HepG2 (cell line): Measurements from ENCODE around the gene PRSS22. TPM values are rescaled to one million over a fixed set of nuclear protein-coding genes. Genes with fewer than 3 reads are reported as not detected.

ENCODE experiments used
- ATF4 ChIP-seq, 2 experiments: fragments of 450-650 bp in 1 of 2; sonication (generic) in 1 of 2; formaldehyde crosslinking; IDR thresholded peaks; 2 replicates each; pipeline versions ENCODE4 v1.5.0 to v1.8.0; 2020 to 2022; ENCODE audit warnings: mild to moderate bottlenecking in 1 of 2, missing genetic modification reagents in 1 of 2
- ATF7-NPFF ChIP-seq: sonication (generic); formaldehyde crosslinking; IDR thresholded peaks from 2 replicates; pipeline ENCODE4 v1.8.1; 2023; ENCODE audit warnings: mild to moderate bottlenecking, low read depth, missing genetic modification reagents, moderate library complexity
- FOXK1 ChIP-seq: sonication (generic); formaldehyde crosslinking; IDR thresholded peaks from 2 replicates; pipeline ENCODE4 v1.4.0; 2020; ENCODE audit warnings: low read depth, missing genetic modification reagents, borderline replicate concordance
- HMGXB4 ChIP-seq, 2 experiments: sonication (generic) in 1 of 2; formaldehyde crosslinking in 1 of 2; IDR thresholded peaks; 2 replicates each; pipeline versions ENCODE4 v1.4.0 to v1.6.1; 2018 to 2020; ENCODE audit warnings: missing genetic modification reagents in 2 of 2, borderline replicate concordance in 1 of 2, low read depth in 1 of 2, mild to moderate bottlenecking in 1 of 2, missing biosample characterization in 1 of 2
- JUNB ChIP-seq: sonication (generic); formaldehyde crosslinking; IDR thresholded peaks from 2 replicates; pipeline ENCODE4 v1.8.0; 2022; ENCODE audit warnings: missing genetic modification reagents, mild to moderate bottlenecking, borderline replicate concordance
- KDM6A ChIP-seq: IDR thresholded peaks from 2 replicates; pipeline ENCODE4 v1.6.1; 2016; ENCODE audit warnings: low read depth
- KLF6 ChIP-seq: IDR thresholded peaks from 2 replicates; pipeline ENCODE4 v1.8.0; 2016; ENCODE audit warnings: missing biosample characterization, missing genetic modification reagents
- MEIS1 ChIP-seq: sonication (generic); formaldehyde crosslinking; IDR thresholded peaks from 2 replicates; pipeline ENCODE4 v1.9.0; 2021; ENCODE audit warnings: mild to moderate bottlenecking, missing genetic modification reagents, moderate library complexity, borderline replicate concordance
- SOX6 ChIP-seq, 2 experiments: fragments of 450-650 bp in 1 of 2; sonication (generic) in 1 of 2; formaldehyde crosslinking in 1 of 2; IDR thresholded peaks; 2 replicates each; pipeline versions ENCODE4 v1.4.0 to v1.6.1; 2017 to 2020; ENCODE audit warnings: antibody characterized with exemption in 1 of 2, mild to moderate bottlenecking in 1 of 2, missing genetic modification reagents in 1 of 2
- ZBTB25 ChIP-seq: IDR thresholded peaks from 2 replicates; pipeline ENCODE4 v1.6.1; 2018; ENCODE audit warnings: missing genetic modification reagents
- ZKSCAN8 ChIP-seq: IDR thresholded peaks from 2 replicates; pipeline ENCODE4 v1.6.1; 2016; ENCODE audit warnings: borderline replicate concordance, missing genetic modification reagents, missing compliant biosample characterization
- ZNF430 ChIP-seq: sonication (generic); formaldehyde crosslinking; IDR thresholded peaks from 2 replicates; pipeline ENCODE4 v1.9.0; 2021; ENCODE audit warnings: mild to moderate bottlenecking, missing genetic modification reagents
- ZNF609 ChIP-seq: sonication (generic); formaldehyde crosslinking; IDR thresholded peaks from 2 replicates; pipeline ENCODE4 v1.4.0; 2020; ENCODE audit warnings: mild to moderate bottlenecking, missing genetic modification reagents, borderline replicate concordance
- ZNF639 ChIP-seq: conservative IDR thresholded peaks from 2 replicates; pipeline ENCODE4 v1.6.1; 2018; ENCODE audit warnings: missing genetic modification reagents
- ZNF790 ChIP-seq: sonication (generic); formaldehyde crosslinking; IDR thresholded peaks from 2 replicates; pipeline ENCODE4 v1.8.0; 2022; ENCODE audit warnings: missing genetic modification reagents, mild to moderate bottlenecking, borderline replicate concordance
- ZSCAN29 ChIP-seq: sonication (generic); formaldehyde crosslinking; conservative IDR thresholded peaks from 2 replicates; pipeline ENCODE4 v1.4.0; 2020; ENCODE audit warnings: mild to moderate bottlenecking, missing genetic modification reagents
- polyA plus RNA-seq, 8 experiments: library from polyadenylated mRNA; depleted of rRNA in 3 of 8; stranded (reverse) in 7 of 8; unstranded in 1 of 8; fragments of >200 nt; fragmentation: Illumina TruSeq in 4 of 8; extraction: Trizol in 4 of 8; gene quantifications; 2 replicates each; pipeline versions ENCODE4 v1.2.1 to v1.2.3, GENCODE V29; 2011 to 2016; ENCODE audit warnings: low read depth in 4 of 8, missing spikeins in 1 of 8, mixed read lengths in 1 of 8; ENCODE audit not compliant: insufficient read depth in 1 of 8
- total RNA-seq, 5 experiments: library from RNA; depleted of rRNA; stranded (reverse); fragments of >200 nt; fragmentation: Illumina TruSeq; extraction: Trizol; gene quantifications; 2 replicates each; pipeline ENCODE4 v1.2.3, GENCODE V29; 2016; ENCODE audit warnings: low read depth in 1 of 5

The PRSS22 gene
- total and polyA plus RNA-seq, 2 of the 13 experiments (the other 11 are each of a cell fraction or from before 2014, with no cell fraction given), result 0.24 to 0.32 TPM

GRCh38 chr16:2867987-2868789 lies 10.2 kb upstream of the PRSS22 start (continued):
- peak; percentile 52; the same call in 1 of the 2 replicates for TF ChIP-seq ZNF609 (CRISPR knock-in tag)
- TF ChIP-seq FOXK1 (CRISPR knock-in tag), result peak; percentile 73
- TF ChIP-seq ZSCAN29 (CRISPR knock-in tag), result no peak
- TF ChIP-seq ZBTB25 (CRISPR knock-in tag), result peak; percentile 76
- TF ChIP-seq KLF6 (CRISPR knock-in tag), result peak; percentile 53; the same call in 1 of the 2 replicates
- peak; percentile 80; the same call in 1 of the 2 replicates for TF ChIP-seq ZNF430 (CRISPR knock-in tag)
- TF ChIP-seq ZNF639 (CRISPR knock-in tag), result peak; percentile 27; the same call in 1 of the 2 replicates
- TF ChIP-seq JUNB (CRISPR knock-in tag), result no peak
- TF ChIP-seq ZNF790, result 0 out of 2 replicates have a peak, but pooled peaks have one; percentile 49
- peak; percentile 38; the same call in 1 of the 2 replicates for TF ChIP-seq MEIS1 (CRISPR knock-in tag)
- peak; percentile 48; the same call in 1 of the 2 replicates for TF ChIP-seq ATF7-NPFF
- peak; percentile 24; the same call in 1 of the 2 replicates for TF ChIP-seq KDM6A (CRISPR knock-in tag)
- peak in 1 of 2 experiments; percentile 66; a peak in 1 of 4 replicates for TF ChIP-seq ATF4 (CRISPR knock-in tag; IDR thresholded peaks at IDR 0.05)
- no peak for TF ChIP-seq SOX6 (IDR thresholded peaks at IDR 0.05)
- TF ChIP-seq SOX6 (CRISPR knock-in tag; IDR thresholded peaks at IDR 0.05), result peak; percentile 61
- TF ChIP-seq ZKSCAN8 (CRISPR knock-in tag), result 0 out of 2 replicates have a peak, but pooled peaks have one; percentile 44
- peak; percentile 88 to 93 for TF ChIP-seq HMGXB4 (CRISPR knock-in tag; IDR thresholded peaks at IDR 0.05; ENCODE audit: borderline replicate concordance in 1 of 2, low read depth in 1 of 2)
